ENCODE data around the gene C4orf33.

Gene C4orf33

DNA sequence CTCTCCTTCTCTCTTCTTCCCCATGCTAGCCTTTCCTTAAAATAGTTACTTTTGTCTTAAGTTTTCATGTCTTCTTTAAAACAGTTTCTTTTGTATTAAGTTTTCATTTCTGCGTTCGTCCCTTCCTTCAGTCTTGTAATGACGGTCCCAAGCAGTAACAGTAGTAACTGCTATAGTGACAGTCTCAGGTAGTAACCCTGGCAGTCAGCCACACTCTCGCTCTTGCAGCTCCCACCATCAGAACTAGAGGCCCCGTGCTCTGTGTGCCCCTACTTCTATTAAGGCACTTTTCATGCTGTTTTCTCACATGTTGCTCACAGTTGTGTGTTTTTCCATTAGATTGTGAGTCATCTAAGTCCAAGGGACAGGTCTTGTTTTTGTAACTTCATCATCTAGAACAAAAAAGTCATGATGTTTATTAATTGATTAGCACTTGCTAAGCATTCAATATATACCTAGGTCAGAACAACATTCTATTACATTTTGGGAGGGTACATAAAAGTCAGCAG, 49.3 kb downstream of the C4orf33 start:
- Mint-ChIP-seq H3K4me3 (no peak overlapping the region), H3K27ac (no peak overlapping the region), H3K27me3 (ENCODE audit: low read depth) (no peaks in the 10 kb centered on the region), H3K9me3 (no peaks in the 10 kb centered on the region), H3K36me3 (ENCODE audit: low read depth) (no peaks in the 10 kb centered on the region), H3K4me1 (peaks cover 7% of the 10 kb centered on the region)
- no peak for TF ChIP-seq CTCF (IDR thresholded peaks at IDR 0.05; ENCODE audit: unreplicated experiment in 3 of 3)

GRCh38 chr4:129146639-129147038, 50.7 kb downstream of the C4orf33 start:
- no peaks in the 10 kb centered on the region for H3K9me3 Mint-ChIP-seq
- no peak overlapping the region for H3K27ac Mint-ChIP-seq
- H3K4me3 Mint-ChIP-seq = no peak overlapping the region
- H3K27me3 Mint-ChIP-seq (ENCODE audit: low read depth) = no peaks in the 10 kb centered on the region
- peaks cover 7% of the 10 kb centered on the region for H3K4me1 Mint-ChIP-seq
- no peaks in the 10 kb centered on the region for H3K36me3 Mint-ChIP-seq (ENCODE audit: low read depth)
- no peak for TF ChIP-seq CTCF (IDR thresholded peaks at IDR 0.05; ENCODE audit: unreplicated experiment in 3 of 3)

DNA sequence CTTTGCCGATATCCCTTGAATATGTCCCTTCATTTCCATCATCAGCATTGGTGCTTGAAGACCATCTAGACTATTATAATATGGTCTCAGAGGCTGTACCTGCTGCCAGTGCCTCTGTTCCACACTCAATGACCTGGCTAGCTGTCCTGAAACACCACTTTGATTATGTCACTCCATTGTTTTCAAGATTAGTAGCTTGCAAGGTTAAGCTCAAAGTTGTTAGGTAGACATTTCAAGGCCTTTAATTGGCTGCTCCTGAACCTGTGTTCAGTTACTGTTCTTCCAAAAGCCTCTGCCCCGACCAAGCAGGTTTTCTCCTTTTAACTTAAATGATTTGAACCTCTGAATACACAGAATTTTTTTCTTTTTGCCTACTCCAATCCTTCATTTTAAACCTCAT, 52.9 kb downstream of the C4orf33 start:
- H3K27me3 Mint-ChIP-seq (ENCODE audit: low read depth) = no peaks in the 10 kb centered on the region
- H3K36me3 Mint-ChIP-seq (ENCODE audit: low read depth) = no peaks in the 10 kb centered on the region
- H3K9me3 Mint-ChIP-seq = no peaks in the 10 kb centered on the region
- H3K4me1 Mint-ChIP-seq = peaks cover 7% of the 10 kb centered on the region
- no peak overlapping the region for H3K27ac Mint-ChIP-seq
- H3K4me3 Mint-ChIP-seq = no peak overlapping the region
- no peak for TF ChIP-seq CTCF (IDR thresholded peaks at IDR 0.05; ENCODE audit: unreplicated experiment in 3 of 3)

DNA sequence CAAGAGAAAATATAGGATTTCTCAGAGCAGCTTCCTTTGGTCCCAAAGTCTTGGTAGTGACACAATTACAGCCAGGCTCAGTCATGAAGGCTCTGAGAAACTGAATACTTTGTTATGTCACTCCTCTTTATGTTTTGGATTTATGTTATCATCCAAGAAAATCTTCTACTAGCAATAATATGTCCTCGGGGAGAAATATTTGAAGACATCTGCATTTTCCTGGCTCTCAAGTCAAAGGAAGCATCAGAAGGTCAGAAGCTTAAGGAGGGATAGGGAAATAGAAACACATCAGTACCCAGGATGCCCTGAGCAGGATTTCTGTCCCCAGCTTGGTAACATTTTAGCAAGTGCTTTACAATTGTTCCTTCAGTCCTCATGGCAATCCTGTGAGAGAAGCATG, 54.0 kb downstream of the C4orf33 start:
- no peaks in the 10 kb centered on the region for H3K36me3 Mint-ChIP-seq (ENCODE audit: low read depth)
- H3K27me3 Mint-ChIP-seq (ENCODE audit: low read depth) = no peaks in the 10 kb centered on the region
- peak overlapping the region in 1 of 3 experiments; percentile 16 for H3K27ac Mint-ChIP-seq
- H3K4me1 Mint-ChIP-seq = peaks cover 7% of the 10 kb centered on the region
- no peak overlapping the region for H3K4me3 Mint-ChIP-seq
- H3K9me3 Mint-ChIP-seq = no peaks in the 10 kb centered on the region
- TF ChIP-seq CTCF (IDR thresholded peaks at IDR 0.05; ENCODE audit: unreplicated experiment in 3 of 3) = no peak

- no peak for TF ChIP-seq CTCF (IDR thresholded peaks at IDR 0.05; ENCODE audit: unreplicated experiment in 3 of 3)
- Mint-ChIP-seq H3K27ac (no peak overlapping the region), H3K4me1 (peaks cover 7% of the 10 kb centered on the region), H3K9me3 (no peaks in the 10 kb centered on the region), H3K36me3 (ENCODE audit: low read depth) (no peaks in the 10 kb centered on the region), H3K27me3 (ENCODE audit: low read depth) (no peaks in the 10 kb centered on the region), H3K4me3 (no peak overlapping the region)
Measured at GRCh38 chr4:129152350-129152749, 56.4 kb downstream of the C4orf33 start.

GRCh38 chr4:129153700-129154099, 57.7 kb downstream of the C4orf33 start:
- Mint-ChIP-seq H3K27me3 (ENCODE audit: low read depth) (no peaks in the 10 kb centered on the region), H3K36me3 (ENCODE audit: low read depth) (no peaks in the 10 kb centered on the region), H3K27ac (no peak overlapping the region), H3K9me3 (no peaks in the 10 kb centered on the region), H3K4me1 (peaks cover 7% of the 10 kb centered on the region), H3K4me3 (no peak overlapping the region)
- no peak for TF ChIP-seq CTCF (IDR thresholded peaks at IDR 0.05; ENCODE audit: unreplicated experiment in 3 of 3)
